ENCODE measurements around the gene MTX3. TPM values are rescaled to one million over a fixed set of nuclear protein-coding genes. Genes with fewer than 3 reads are reported as not detected.

MTX3 gene
- total RNA-seq, 1 donor from 2014 or later, result 13.0 TPM

GRCh38 chr5:79984363-79984762, 6.7 kb downstream of the MTX3 start:
- DNase-seq (ENCODE audit: low spot score), result no peak

GRCh38 chr5:79983618-79984017, 7.4 kb downstream of the MTX3 start:
- no peak for DNase-seq (ENCODE audit: low spot score)

GRCh38 chr5:79982136-79982535, 8.9 kb downstream of the MTX3 start:
- DNase-seq (ENCODE audit: low spot score), result no peak

GRCh38 chr5:79976759-79977515, 14.1 kb downstream of the MTX3 start:
- DNase-seq (ENCODE audit: low spot score), result no peak

- DNase-seq (ENCODE audit: low spot score), result no peak
These were observed 15.6 kb downstream of the MTX3 start for GRCh38 chr5:79975422-79975821.

GRCh38 chr5:79974886-79975285, 16.2 kb downstream of the MTX3 start:
- DNase-seq (ENCODE audit: low spot score), result no peak

- no peak for DNase-seq (ENCODE audit: low spot score)
These were observed 17.1 kb downstream of the MTX3 start for GRCh38 chr5:79973996-79974395.

GRCh38 chr5:79973511-79973910, 17.6 kb downstream of the MTX3 start:
- DNase-seq (ENCODE audit: low spot score), result no peak

- no peak for DNase-seq (ENCODE audit: low spot score)
These were observed 19.9 kb downstream of the MTX3 start for GRCh38 chr5:79971156-79971555.

GRCh38 chr5:79966448-79966847, 24.6 kb downstream of the MTX3 start:
- no peak for DNase-seq (ENCODE audit: low spot score)

GRCh38 chr5:79964136-79964535, 26.9 kb downstream of the MTX3 start:
- DNase-seq (ENCODE audit: low spot score), result no peak

- no peak for DNase-seq (ENCODE audit: low spot score)
These were observed 27.6 kb downstream of the MTX3 start for GRCh38 chr5:79963261-79964061.

- no peak for DNase-seq (ENCODE audit: low spot score)
These were observed 28.4 kb downstream of the MTX3 start for GRCh38 chr5:79962575-79963222.

GRCh38 chr5:79961716-79962574, 29.1 kb downstream of the MTX3 start:
- DNase-seq (ENCODE audit: low spot score), result no peak

- DNase-seq (ENCODE audit: low spot score), result no peak
These were observed 31.7 kb downstream of the MTX3 start for GRCh38 chr5:79959407-79959806.

GRCh38 chr5:79955941-79956670, 35.0 kb downstream of the MTX3 start:
- DNase-seq (ENCODE audit: low spot score), result no peak

GRCh38 chr5:79955356-79955895, 35.6 kb downstream of the MTX3 start:
- DNase-seq (ENCODE audit: low spot score), result no peak

- no peak for DNase-seq (ENCODE audit: low spot score)
These were observed 36.4 kb downstream of the MTX3 start for GRCh38 chr5:79954620-79955019.

- no peak for DNase-seq (ENCODE audit: low spot score)
These were observed 43.5 kb downstream of the MTX3 start for GRCh38 chr5:79947567-79947966.

GRCh38 chr5:79938468-79938867, 52.6 kb downstream of the MTX3 start:
- no peak for DNase-seq (ENCODE audit: low spot score)
